Measurements from ENCODE around the gene STAT6. TPM values are rescaled to one million over a fixed set of nuclear protein-coding genes. Genes with fewer than 3 reads are reported as not detected.

Gene STAT6
- total and polyA plus RNA-seq, 2 of the 8 experiments (the other 6 are each of a cell fraction or from before 2014, with no cell fraction given), result 32.9 to 38.7 TPM

GRCh38 chr12:57080855-57081254 is 30.3 kb downstream of the STAT6 start:
- Histone ChIP-seq H3K79me1 (ENCODE audit: low read depth, low read length) (no peaks in the 10 kb centered on the region), H4K91ac (replicated peaks; ENCODE audit: insufficient read length, low read length) (no peak overlapping the region), H2BK20ac (ENCODE audit: low read length) (no peak overlapping the region), H3K56ac (replicated peaks; ENCODE audit: insufficient read length, low read depth, low read length) (no peak overlapping the region), H3K14ac (ENCODE audit: insufficient read length) (no peak overlapping the region), H2BK5ac (ENCODE audit: low read depth, low read length) (no peak overlapping the region), H4K8ac (ENCODE audit: extremely low read depth, insufficient read depth, low read length) (no peak overlapping the region), H3K23ac (ENCODE audit: insufficient read length) (no peak overlapping the region), H2AFZ (ENCODE audit: low read length) (no peak overlapping the region), H4K20me1 (replicated peaks in 1 of 2; ENCODE audit: control insufficient read depth in 1 of 2, insufficient read depth in 2 of 2, low read length in 2 of 2) (no peaks in the 10 kb centered on the region), H3K18ac (ENCODE audit: extremely low read depth, low read length) (no peak overlapping the region), H3K4me1 (replicated peaks in 1 of 4; ENCODE audit: control insufficient read depth in 3 of 4, insufficient read depth in 4 of 4, low read length in 3 of 4) (peaks cover under 1 to 3% (median under 1%) of the 10 kb centered on the region in 4 experiments; a peak in 5 of 7 replicates), H3K23me2 (ENCODE audit: low read depth, low read length) (peaks cover 3% of the 10 kb centered on the region), H3K4me2 (ENCODE audit: insufficient read depth in 1 of 2, low read depth in 2 of 2, low read length in 2 of 2) (no peak overlapping the region), H3K27me3 (replicated peaks in 1 of 4; ENCODE audit: control insufficient read depth in 3 of 4, extremely low read depth in 1 of 4, insufficient read depth in 3 of 4, low read length in 3 of 4) (no peaks in the 10 kb centered on the region), H4K5ac (ENCODE audit: insufficient read length, low read depth, low read length) (no peak overlapping the region), H2BK120ac (replicated peaks; ENCODE audit: low read depth, low read length) (no peak overlapping the region), H3K4ac (replicated peaks; ENCODE audit: insufficient read length, low read depth, low read length) (no peak overlapping the region), H3K36me3 (ENCODE audit: control insufficient read depth in 2 of 4, insufficient read depth in 4 of 4, low read length in 3 of 4) (peaks cover 0 to 8% (median 0%) of the 10 kb centered on the region in 4 experiments; a peak in 1 of 8 replicates), H3K79me2 (ENCODE audit: control insufficient read depth in 1 of 2, insufficient read depth in 2 of 2, low read length in 2 of 2) (peaks cover 0 to 20% of the 10 kb centered on the region in 2 experiments; a peak in 2 of 4 replicates), H3K27ac (ENCODE audit: low read depth, low read length) (no peak overlapping the region), H3K9ac (replicated peaks in 1 of 4; ENCODE audit: extremely low read depth in 1 of 4, low read depth in 3 of 4, low read length in 3 of 4) (no peak overlapping the region), H3K9me3 (ENCODE audit: insufficient read depth in 2 of 2, low read depth in 1 of 2, low read length in 1 of 2) (no peaks in the 10 kb centered on the region), H3K4me3 (ENCODE audit: extremely low read depth in 1 of 4, insufficient read depth in 2 of 4, low read depth in 3 of 4, low read length in 4 of 4) (no peak overlapping the region), H2BK12ac (ENCODE audit: low read depth, low read length) (no peak overlapping the region), H2AK5ac (ENCODE audit: low read depth, low read length) (no peak overlapping the region), H2BK15ac (ENCODE audit: low read length) (no peak overlapping the region)
- ChIA-PET CTCF (ENCODE audit: partially characterized antibody) (interaction anchor here (1.6 to 10.3 kb wide), 4 partner anchors 11 to 102 kb away, joined by 5 to 71 read pairs (median 49); partner anchors contain the start of genes NAB2 and STAT6), POLR2A (ENCODE audit: partially characterized antibody) (interaction anchor here (0.8 to 10.9 kb wide), 4 partner anchors 10 to 47 kb away, joined by 3 to 127 read pairs (median 30); partner anchors contain the start of genes LRP1, NAB2 and STAT6)
- DNase-seq (ENCODE audit: low read depth in 1 of 2, low spot score in 2 of 2) (no peak), FAIRE-seq (no peak)
- 89% methylated on average over 1 of the region's 1 CpG; no CpG with 5 or more reads in 1 of the 2 experiments for WGBS, 2 experiments (ENCODE audit: extremely low coverage in 1 of 2, insufficient coverage in 1 of 2, insufficient read length in 1 of 2, insufficient replicate concordance in 2 of 2, low coverage in 1 of 2, low lambda C conversion rate in 2 of 2, missing lambda C conversion rate in 1 of 2)
- no peak for TF ChIP-seq TAF1 (IDR thresholded peaks at IDR 0.05; ENCODE audit: low read depth, low read length)
- TF ChIP-seq RFX5 (IDR thresholded peaks at IDR 0.05; ENCODE audit: borderline replicate concordance, low read depth, low read length), result no peak
- TF ChIP-seq EP300 (IDR thresholded peaks at IDR 0.05; ENCODE audit: borderline replicate concordance in 1 of 2, low read depth in 2 of 2, low read length in 2 of 2), result no peak
- TF ChIP-seq CHD1 (IDR thresholded peaks at IDR 0.05; ENCODE audit: low read depth, low read length), result no peak
- no peak for TF ChIP-seq POLR2A (IDR thresholded peaks at IDR 0.05; ENCODE audit: control extremely low read depth in 1 of 2, low read depth in 2 of 2, low read length in 2 of 2)
- TF ChIP-seq YY1 (IDR thresholded peaks at IDR 0.05; ENCODE audit: low read depth, low read length), result no peak
- TF ChIP-seq BCL11A (IDR thresholded peaks at IDR 0.05; ENCODE audit: low read depth in 2 of 2, low read length in 2 of 2), result no peak
- TF ChIP-seq TBP (IDR thresholded peaks at IDR 0.05; ENCODE audit: low read depth, low read length), result no peak
- TF ChIP-seq, protein P1, sequence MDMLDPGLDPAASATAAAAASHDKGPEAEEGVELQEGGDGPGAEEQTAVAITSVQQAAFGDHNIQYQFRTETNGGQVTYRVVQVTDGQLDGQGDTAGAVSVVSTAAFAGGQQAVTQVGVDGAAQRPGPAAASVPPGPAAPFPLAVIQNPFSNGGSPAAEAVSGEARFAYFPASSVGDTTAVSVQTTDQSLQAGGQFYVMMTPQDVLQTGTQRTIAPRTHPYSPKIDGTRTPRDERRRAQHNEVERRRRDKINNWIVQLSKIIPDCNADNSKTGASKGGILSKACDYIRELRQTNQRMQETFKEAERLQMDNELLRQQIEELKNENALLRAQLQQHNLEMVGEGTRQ (IDR thresholded peaks at IDR 0.05; ENCODE audit: low read length), result no peak
- TF ChIP-seq EGR1 (IDR thresholded peaks at IDR 0.05; ENCODE audit: borderline replicate concordance, low read depth, low read length), result no peak
- TF ChIP-seq EZH2 (IDR thresholded peaks at IDR 0.05; ENCODE audit: low read depth, low read length, severe bottlenecking), result no peak
- no peak for TF ChIP-seq NRF1 (IDR thresholded peaks at IDR 0.05; ENCODE audit: low read depth, low read length)

Data from H1 (cell line).